ENCODE data around the gene NOTCH1. TPM values are rescaled to one million over a fixed set of nuclear protein-coding genes. Genes with fewer than 3 reads are reported as not detected.

NOTCH1 gene
- total RNA-seq, 1 donor: 10.5 TPM

DNA sequence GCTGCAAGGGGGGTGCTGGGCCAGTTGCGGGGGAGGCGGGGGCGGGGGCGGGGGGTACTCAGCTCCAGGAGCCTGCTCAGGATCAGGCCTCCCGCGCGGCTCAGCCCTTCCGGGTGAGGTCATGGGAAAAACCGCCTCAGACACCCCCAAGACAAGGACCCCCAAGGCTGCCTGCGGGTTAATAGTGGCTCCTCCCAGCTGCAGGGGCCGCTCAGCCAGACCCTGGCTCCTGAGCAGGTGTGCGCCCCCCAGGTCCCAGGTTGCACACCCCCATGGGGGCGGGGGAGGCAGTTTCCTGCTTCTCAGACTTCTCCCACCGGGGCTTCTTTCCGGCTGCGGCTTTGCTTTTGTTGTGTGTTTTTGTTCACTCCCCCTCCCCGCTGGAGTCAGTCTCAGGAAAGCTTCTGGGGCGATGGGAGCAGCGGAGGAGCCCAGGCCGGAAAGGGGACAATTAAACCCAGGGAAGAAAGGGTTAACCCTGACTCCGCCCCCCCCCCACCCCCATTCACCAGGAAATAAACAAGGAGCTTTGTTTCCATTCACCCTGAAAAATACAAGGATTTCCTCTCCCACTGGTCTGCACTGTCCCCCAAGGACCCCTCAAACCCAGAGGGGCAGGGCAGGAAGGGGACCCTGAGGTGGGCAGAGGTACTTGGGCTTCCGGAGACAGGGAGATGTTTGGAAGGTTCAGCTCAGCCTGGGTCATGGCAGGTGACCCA lies 42.3 kb upstream of the NOTCH1 start:
- Histone ChIP-seq H3K79me2 (ENCODE audit: insufficient read depth, low read length) (no peaks in the 10 kb centered on the region), H3K27me3 (ENCODE audit: insufficient read depth, low read length) (no peaks in the 10 kb centered on the region), H3K9me3 (ENCODE audit: low read depth, low read length) (no peaks in the 10 kb centered on the region), H3K27ac (ENCODE audit: low read depth, low read length) (no peak overlapping the region), H3K36me3 (ENCODE audit: insufficient read depth, low read length) (no peaks in the 10 kb centered on the region), H2AFZ (ENCODE audit: low read length) (no peak overlapping the region), H3K4me3 (ENCODE audit: insufficient read depth, low read length) (no peak overlapping the region), H3K4me2 (ENCODE audit: insufficient read depth, low read length) (no peak overlapping the region), H3K4me1 (ENCODE audit: insufficient read depth, low read length) (peaks cover 3% of the 10 kb centered on the region), H4K20me1 (ENCODE audit: insufficient read depth, low read length) (no peaks in the 10 kb centered on the region)
- DNase-seq (ENCODE audit: insufficient read length, low spot score, missing footprints): no peak
- TF ChIP-seq, protein P1, sequence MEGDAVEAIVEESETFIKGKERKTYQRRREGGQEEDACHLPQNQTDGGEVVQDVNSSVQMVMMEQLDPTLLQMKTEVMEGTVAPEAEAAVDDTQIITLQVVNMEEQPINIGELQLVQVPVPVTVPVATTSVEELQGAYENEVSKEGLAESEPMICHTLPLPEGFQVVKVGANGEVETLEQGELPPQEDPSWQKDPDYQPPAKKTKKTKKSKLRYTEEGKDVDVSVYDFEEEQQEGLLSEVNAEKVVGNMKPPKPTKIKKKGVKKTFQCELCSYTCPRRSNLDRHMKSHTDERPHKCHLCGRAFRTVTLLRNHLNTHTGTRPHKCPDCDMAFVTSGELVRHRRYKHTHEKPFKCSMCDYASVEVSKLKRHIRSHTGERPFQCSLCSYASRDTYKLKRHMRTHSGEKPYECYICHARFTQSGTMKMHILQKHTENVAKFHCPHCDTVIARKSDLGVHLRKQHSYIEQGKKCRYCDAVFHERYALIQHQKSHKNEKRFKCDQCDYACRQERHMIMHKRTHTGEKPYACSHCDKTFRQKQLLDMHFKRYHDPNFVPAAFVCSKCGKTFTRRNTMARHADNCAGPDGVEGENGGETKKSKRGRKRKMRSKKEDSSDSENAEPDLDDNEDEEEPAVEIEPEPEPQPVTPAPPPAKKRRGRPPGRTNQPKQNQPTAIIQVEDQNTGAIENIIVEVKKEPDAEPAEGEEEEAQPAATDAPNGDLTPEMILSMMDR (IDR thresholded peaks at IDR 0.05; ENCODE audit: extremely low read depth, low read depth, low read length): no peak

DNA sequence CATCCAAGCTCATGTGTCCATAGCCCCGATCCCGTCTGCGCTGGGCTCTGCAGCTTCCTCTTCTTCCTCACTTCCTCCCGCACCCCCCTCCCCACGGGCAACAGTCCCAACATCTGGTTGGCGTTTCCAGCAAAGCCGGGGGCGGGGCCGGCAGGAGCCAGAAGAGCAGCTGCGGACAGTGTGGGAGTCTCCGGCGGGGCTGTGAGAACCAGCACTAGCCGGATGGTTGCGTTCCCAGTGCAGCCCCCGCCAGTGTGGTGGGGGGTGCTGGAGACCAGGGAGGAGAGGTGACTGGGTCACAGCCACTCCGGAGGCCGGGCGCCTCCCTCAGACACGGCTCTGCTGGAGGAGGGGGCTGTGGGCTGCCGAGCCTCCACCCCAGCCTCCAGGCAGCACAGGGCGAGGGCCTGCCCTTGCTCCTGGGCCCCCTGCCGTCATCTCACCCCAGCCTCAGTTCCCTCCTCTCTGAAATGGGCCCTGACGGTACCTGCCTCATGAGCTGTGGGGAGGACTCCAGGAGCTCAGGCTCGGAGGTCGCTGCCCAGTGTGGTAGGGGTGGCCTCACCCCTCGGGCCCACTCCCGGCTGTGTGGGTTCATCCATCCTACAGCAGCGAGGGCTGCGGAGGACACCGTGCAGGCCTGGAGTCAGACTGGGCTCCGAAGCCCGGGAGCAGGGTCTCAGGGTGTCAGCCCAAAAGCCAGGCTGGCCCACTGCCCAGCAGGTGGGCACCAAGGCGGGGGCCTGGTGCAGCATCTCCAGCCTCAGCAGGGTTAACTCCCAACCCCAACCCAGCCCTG lies 41.5 kb upstream of the NOTCH1 start:
- Histone ChIP-seq H3K9me3 (ENCODE audit: low read depth, low read length) (no peaks in the 10 kb centered on the region), H3K4me1 (ENCODE audit: insufficient read depth, low read length) (peaks cover 3% of the 10 kb centered on the region), H2AFZ (ENCODE audit: low read length) (no peak overlapping the region), H4K20me1 (ENCODE audit: insufficient read depth, low read length) (no peaks in the 10 kb centered on the region), H3K36me3 (ENCODE audit: insufficient read depth, low read length) (no peaks in the 10 kb centered on the region), H3K27me3 (ENCODE audit: insufficient read depth, low read length) (no peaks in the 10 kb centered on the region), H3K27ac (ENCODE audit: low read depth, low read length) (no peak overlapping the region), H3K4me3 (ENCODE audit: insufficient read depth, low read length) (no peak overlapping the region), H3K4me2 (ENCODE audit: insufficient read depth, low read length) (no peak overlapping the region), H3K79me2 (ENCODE audit: insufficient read depth, low read length) (no peaks in the 10 kb centered on the region)
- DNase-seq (ENCODE audit: insufficient read length, low spot score, missing footprints): peak; percentile 90
- TF ChIP-seq, protein P1 (IDR thresholded peaks at IDR 0.05; ENCODE audit: extremely low read depth, low read depth, low read length): no peak

DNA sequence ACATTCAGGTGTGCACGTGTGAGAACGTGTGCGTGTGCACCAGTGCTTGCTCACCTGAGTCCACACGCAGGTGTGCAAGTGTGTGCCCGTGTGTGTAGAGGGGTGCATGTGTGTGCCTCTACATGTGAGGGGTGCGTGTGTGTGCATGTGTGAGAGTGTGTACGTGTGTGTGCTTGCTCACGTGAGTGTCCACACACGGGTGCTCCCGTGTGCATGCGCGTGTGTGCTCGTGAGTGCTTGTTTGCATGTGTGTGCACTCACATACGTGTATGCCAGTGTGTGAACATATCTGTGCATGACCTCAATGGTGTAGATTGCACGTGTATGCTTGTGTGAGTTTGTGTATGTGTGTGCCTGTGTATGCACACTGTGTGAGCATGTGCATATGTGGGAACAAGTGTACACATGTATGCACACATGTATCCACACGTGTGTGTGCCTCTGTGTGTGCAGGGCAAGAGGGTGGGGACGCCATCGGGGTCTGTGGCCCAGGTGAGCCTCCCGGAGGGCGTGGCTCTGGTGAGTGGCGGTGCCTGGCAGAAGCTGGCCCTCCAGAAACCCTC lies 40.6 kb upstream of the NOTCH1 start:
- no peak overlapping the region for H3K27ac ChIP-seq (ENCODE audit: low read depth, low read length)
- no peak for DNase-seq (ENCODE audit: insufficient read length, low spot score, missing footprints)
- no peaks in the 10 kb centered on the region for H3K9me3 ChIP-seq (ENCODE audit: low read depth, low read length)
- no peaks in the 10 kb centered on the region for H3K36me3 ChIP-seq (ENCODE audit: insufficient read depth, low read length)
- no peaks in the 10 kb centered on the region for H4K20me1 ChIP-seq (ENCODE audit: insufficient read depth, low read length)
- no peaks in the 10 kb centered on the region for H3K79me2 ChIP-seq (ENCODE audit: insufficient read depth, low read length)
- no peak overlapping the region for H3K4me2 ChIP-seq (ENCODE audit: insufficient read depth, low read length)
- H3K27me3 ChIP-seq (ENCODE audit: insufficient read depth, low read length): no peaks in the 10 kb centered on the region
- H3K4me1 ChIP-seq (ENCODE audit: insufficient read depth, low read length): peaks cover 3% of the 10 kb centered on the region
- H3K4me3 ChIP-seq (ENCODE audit: insufficient read depth, low read length): no peak overlapping the region
- TF ChIP-seq, protein P1 (IDR thresholded peaks at IDR 0.05; ENCODE audit: extremely low read depth, low read depth, low read length): no peak
- no peak overlapping the region for H2AFZ ChIP-seq (ENCODE audit: low read length)

All from osteoblast (primary cell).